ENCODE measurements around the gene RHOBTB1. TPM values are rescaled to one million over a fixed set of nuclear protein-coding genes. Genes with fewer than 3 reads are reported as not detected.

The RHOBTB1 gene
- total RNA-seq, 1 experiment from 2014 or later, result 2.5 TPM

GRCh38 chr10:60901561-60902235 is 42.3 kb downstream of the RHOBTB1 start:
- peak overlapping the region in 1 of 3 experiments; percentile 77; a peak in 1 of 7 replicates for H3K27ac Mint-ChIP-seq
- Histone ChIP-seq H3K4me2 (ENCODE audit: insufficient read depth, insufficient read length, low read length) (no peak overlapping the region), H4K20me1 (ENCODE audit: control insufficient read depth, insufficient read depth, insufficient read length) (no peaks in the 10 kb centered on the region), H2BK20ac (ENCODE audit: low read depth, low read length, poor library complexity, severe bottlenecking) (no peak overlapping the region), H3K27me3 (ENCODE audit: insufficient read depth, low read length) (no peaks in the 10 kb centered on the region), H3K23ac (ENCODE audit: insufficient read length, low read depth, low read length) (no peak overlapping the region), H3K27ac (ENCODE audit: insufficient read length, low read depth, low read length) (no peak overlapping the region), H2AK5ac (ENCODE audit: insufficient read length, low read length) (no peak overlapping the region), H3K9me3 (ENCODE audit: control insufficient read depth, low read depth, low read length) (no peaks in the 10 kb centered on the region), H3K79me2 (ENCODE audit: insufficient read depth, low read length) (no peaks in the 10 kb centered on the region), H3K23me2 (ENCODE audit: insufficient read length, low read depth, low read length, poor library complexity, severe bottlenecking) (no peaks in the 10 kb centered on the region), H2AFZ (ENCODE audit: low read length) (no peak overlapping the region), H3K18ac (ENCODE audit: insufficient read length, low read depth, low read length) (no peak overlapping the region), H4K8ac (replicated peaks; ENCODE audit: insufficient read length, low read depth, low read length) (no peak overlapping the region), H3K9ac (ENCODE audit: extremely low read depth, insufficient read length, low read length) (no peak overlapping the region), H4K5ac (ENCODE audit: insufficient read length, low read depth, low read length) (no peak overlapping the region), H3K4ac (ENCODE audit: low read depth, low read length) (no peak overlapping the region), H3K56ac (ENCODE audit: insufficient read length, low read depth, low read length) (no peak overlapping the region), H3K4me1 (ENCODE audit: insufficient read depth, low read length) (no peaks in the 10 kb centered on the region), H2BK120ac (ENCODE audit: low read depth, low read length, poor library complexity, severe bottlenecking) (no peak overlapping the region), H2BK5ac (ENCODE audit: insufficient read length, low read length) (no peak overlapping the region), H2BK12ac (ENCODE audit: insufficient read length, low read depth, low read length) (no peak overlapping the region), H3T11ph (ENCODE audit: low read length) (no peak overlapping the region), H3K79me1 (ENCODE audit: insufficient read depth, low read depth, low read length, poor library complexity, severe bottlenecking) (no peaks in the 10 kb centered on the region), H3K14ac (ENCODE audit: insufficient read depth, low read length) (no peak overlapping the region), H2BK15ac (ENCODE audit: low read depth, low read length) (no peak overlapping the region), H4K91ac (ENCODE audit: insufficient read length, low read depth, low read length) (no peak overlapping the region)
- no CpG with 5 or more reads among the region's 6 CpGs for WGBS (ENCODE audit: extremely low coverage, insufficient read length, low lambda C conversion rate)
- no peaks in the 10 kb centered on the region for H3K27me3 Mint-ChIP-seq (ENCODE audit: low read depth)
- peaks cover 4 to 5% of the 10 kb centered on the region in 2 experiments; a peak in 2 of 5 replicates for H3K9me3 Mint-ChIP-seq
- TF ChIP-seq CTCF (conservative IDR thresholded peaks at IDR 0.05), result no peak
- peaks cover 2 to 9% (median 8%) of the 10 kb centered on the region in 3 experiments for H3K36me3 Mint-ChIP-seq (ENCODE audit: insufficient read depth in 1 of 3, low read depth in 3 of 3)
- H3K4me1 Mint-ChIP-seq, result peaks cover 2 to 3% of the 10 kb centered on the region in 2 experiments; a peak in 1 of 4 replicates
- DNase-seq, result no peak
- no peak overlapping the region for H3K4me3 Mint-ChIP-seq

All from H9 (cell line).